ENCODE results near the gene SF3A2.

SF3A2 gene

GRCh38 chr19:2291185-2291751 lies 54.6 kb downstream of the SF3A2 start:
- no peak for ATAC-seq
- no peak for DNase-seq

GRCh38 chr19:2294687-2295335 lies 58.2 kb downstream of the SF3A2 start:
- no peak for DNase-seq
- no peak for ATAC-seq

GRCh38 chr19:2296141-2296540 lies 59.5 kb downstream of the SF3A2 start:
- ATAC-seq (no peak), DNase-seq (no peak)

Measured in stimulated activated naive CD8-positive, alpha-beta T cell treated with anti-CD3 and anti-CD28 coated beads, Interleukin-15, Interleukin-2, amounts not matched to agents 100 U/mL and 50 U/mL, for 24 hours (primary cell).